ENCODE data around the gene HAPLN2. TPM values are rescaled to one million over a fixed set of nuclear protein-coding genes. Genes with fewer than 3 reads are reported as not detected.
A peak's percentile ranks its signal among the peaks of the same experiment; 100 is the strongest.

The HAPLN2 gene
- total RNA-seq, 1 donor from 2014 or later: 1.4 TPM

DNA sequence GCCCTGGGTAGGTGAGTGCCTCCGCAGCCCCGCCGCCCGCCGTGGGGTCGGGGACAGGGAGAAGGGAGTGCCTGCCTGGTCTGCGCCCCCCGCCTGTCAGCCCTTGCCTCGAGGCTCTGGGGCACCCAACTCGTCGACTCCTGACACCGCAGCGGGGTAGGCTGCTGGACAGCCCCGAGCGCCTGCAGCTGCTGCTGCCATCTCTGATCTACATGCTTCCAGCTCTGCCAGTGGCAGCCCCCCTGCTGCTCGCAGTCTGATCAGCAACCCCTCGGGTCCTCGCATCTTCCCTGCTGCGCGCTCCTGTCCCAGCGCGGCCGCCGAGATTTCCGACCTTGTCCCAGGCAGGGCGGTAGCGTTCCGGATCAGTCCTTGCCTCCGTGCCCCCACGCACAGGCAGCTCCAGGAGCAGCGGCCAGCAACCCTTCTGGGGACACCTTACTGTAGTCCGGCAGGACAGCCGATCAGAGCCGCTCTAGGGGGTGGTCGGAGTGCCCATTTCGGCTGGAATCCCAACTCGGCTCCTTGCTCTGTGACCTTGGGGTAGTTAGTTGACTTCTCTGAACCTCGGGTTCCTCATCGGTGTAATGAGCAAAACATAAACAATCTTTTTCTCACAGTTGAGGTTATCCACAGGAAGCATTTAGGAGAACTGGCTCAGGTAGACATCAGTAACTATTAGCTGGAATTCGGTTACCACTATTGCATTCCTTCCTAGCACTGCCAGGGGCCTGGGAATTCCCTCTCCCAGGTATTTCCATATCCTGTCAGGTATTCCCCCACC is 23.2 kb downstream of the HAPLN2 start:
- intact Hi-C loops (cut with DNase I): no loop called here

GRCh38 chr1:156643049-156643777 is 24.0 kb downstream of the HAPLN2 start:
- intact Hi-C loops (cut with DNase I): no loop called here
- H3K27me3 ChIP-seq: peaks cover 39% of the 10 kb centered on the region
- H3K9me3 ChIP-seq: no peaks in the 10 kb centered on the region
- no peak overlapping the region for H3K27ac ChIP-seq
- no peak for TF ChIP-seq CTCF (IDR thresholded peaks at IDR 0.05)
- no peak for DNase-seq (ENCODE audit: low spot score in 2 of 2)
- peaks cover 5 to 8% of the 10 kb centered on the region in 2 donors for H3K4me1 ChIP-seq
- H3K36me3 ChIP-seq: no peaks in the 10 kb centered on the region
- no peak overlapping the region for H3K4me3 ChIP-seq

More for the DNA sequence above, 23.2 kb downstream of the HAPLN2 start:
- no peak for DNase-seq (ENCODE audit: low spot score in 2 of 2)
- TF ChIP-seq CTCF (IDR thresholded peaks at IDR 0.05): no peak
- Histone ChIP-seq H3K9me3 (no peaks in the 10 kb centered on the region), H3K36me3 (no peaks in the 10 kb centered on the region), H3K4me3 (peak overlapping the region; percentile 39 to 57), H3K27me3 (peaks cover 35% of the 10 kb centered on the region), H3K27ac (no peak overlapping the region), H3K4me1 (peaks cover 5 to 8% of the 10 kb centered on the region in 2 donors)

DNA sequence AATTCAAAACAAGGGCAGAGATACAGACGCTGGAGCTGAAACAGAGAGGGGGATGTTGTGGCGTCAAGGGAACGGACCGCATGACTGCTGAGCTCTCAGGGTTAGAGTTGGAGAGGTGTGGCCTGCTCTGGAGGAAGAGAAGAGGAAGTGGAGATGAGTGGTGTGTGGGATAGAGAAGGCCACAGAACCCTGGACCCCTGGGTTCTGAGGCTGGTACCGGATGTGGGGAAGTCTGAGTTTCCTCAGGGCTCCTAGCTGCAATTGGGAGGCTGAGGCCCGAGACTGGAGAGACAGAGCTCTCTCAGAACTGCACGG is 24.5 kb downstream of the HAPLN2 start:
- Histone ChIP-seq H3K27me3 (peaks cover 37% of the 10 kb centered on the region), H3K4me3 (no peak overlapping the region), H3K36me3 (no peaks in the 10 kb centered on the region), H3K27ac (no peak overlapping the region), H3K4me1 (peaks cover 5 to 8% of the 10 kb centered on the region in 2 donors), H3K9me3 (no peaks in the 10 kb centered on the region)
- no peak for TF ChIP-seq CTCF (IDR thresholded peaks at IDR 0.05)
- intact Hi-C loops (cut with DNase I): no loop called here
- no peak for DNase-seq (ENCODE audit: low spot score in 2 of 2)

- TF ChIP-seq CTCF (IDR thresholded peaks at IDR 0.05): no peak
- peaks cover 5 to 8% of the 10 kb centered on the region in 2 donors for H3K4me1 ChIP-seq
- intact Hi-C loops (cut with DNase I): no loop called here
- H3K36me3 ChIP-seq: no peaks in the 10 kb centered on the region
- H3K27me3 ChIP-seq: peaks cover 33% of the 10 kb centered on the region
- no peak overlapping the region for H3K4me3 ChIP-seq
- no peak overlapping the region for H3K27ac ChIP-seq
- no peak for DNase-seq (ENCODE audit: low spot score in 2 of 2)
- H3K9me3 ChIP-seq: no peaks in the 10 kb centered on the region
These were observed 24.9 kb downstream of the HAPLN2 start for GRCh38 chr1:156644146-156644545.

DNA sequence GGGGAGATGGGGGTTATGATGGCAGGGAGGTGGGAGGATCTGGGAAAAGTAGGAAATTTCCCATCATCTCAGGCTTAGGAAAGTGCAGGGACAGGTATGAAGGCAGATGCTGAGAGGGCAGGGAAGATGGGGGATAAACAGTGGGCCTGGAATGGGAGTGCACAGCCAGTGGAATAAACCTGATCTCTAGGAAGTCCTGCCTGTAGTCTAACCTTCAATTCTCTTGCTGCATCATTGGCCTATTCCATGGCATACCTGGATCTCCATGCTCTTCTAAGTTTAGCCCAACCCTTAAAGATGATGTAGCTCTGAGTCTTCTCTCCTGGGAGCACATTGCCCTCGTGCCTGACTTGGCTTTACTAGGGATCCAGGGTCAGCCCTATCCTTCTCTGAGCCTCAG is 25.4 kb downstream of the HAPLN2 start:
- peaks cover 32% of the 10 kb centered on the region for H3K27me3 ChIP-seq
- H3K4me3 ChIP-seq: no peak overlapping the region
- intact Hi-C loops (cut with DNase I): no loop called here
- H3K4me1 ChIP-seq: peaks cover 5 to 8% of the 10 kb centered on the region in 2 donors
- H3K9me3 ChIP-seq: no peaks in the 10 kb centered on the region
- DNase-seq (ENCODE audit: low spot score in 2 of 2): no peak
- H3K27ac ChIP-seq: no peak overlapping the region
- H3K36me3 ChIP-seq: no peaks in the 10 kb centered on the region
- no peak for TF ChIP-seq CTCF (IDR thresholded peaks at IDR 0.05)

Data from ascending aorta (tissue), 2 donors.